ENCODE data around the gene ERN1.

DNA sequence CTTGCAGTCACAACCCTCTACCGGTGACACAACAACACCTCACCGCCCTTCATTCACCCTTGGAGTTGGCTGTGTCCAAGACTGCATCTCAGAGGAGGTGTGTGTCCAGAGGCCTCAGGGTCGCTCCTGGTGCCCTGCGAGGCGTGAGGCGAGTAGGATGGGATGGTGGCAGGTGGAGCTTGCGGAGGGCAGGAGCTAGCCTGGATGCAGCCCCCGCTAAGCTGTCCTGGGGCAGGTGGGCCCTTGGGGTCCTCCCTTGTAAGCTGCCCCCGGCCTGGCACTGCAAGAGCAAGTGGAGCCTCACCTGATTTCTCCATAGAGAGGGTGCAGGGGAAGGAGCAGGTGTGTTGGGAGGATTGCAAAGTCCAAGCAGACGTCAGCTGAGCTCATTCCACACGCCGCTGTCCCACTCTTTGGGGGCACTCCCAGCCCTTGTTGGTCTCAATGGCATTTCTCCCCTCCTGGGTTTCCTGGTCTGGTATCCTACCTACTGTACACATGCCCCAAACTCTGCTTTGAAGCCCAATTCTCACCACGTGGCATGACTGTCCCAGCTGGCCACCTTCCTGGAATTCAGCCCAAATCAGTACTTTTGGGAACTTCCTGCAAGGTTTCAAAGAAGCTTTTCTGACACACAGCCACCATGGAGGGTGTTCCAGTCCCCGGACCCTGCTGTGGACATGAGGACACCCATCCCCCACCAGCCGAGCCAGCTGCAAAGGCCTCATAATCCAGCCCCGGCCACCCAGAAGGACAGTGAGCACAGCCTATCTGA is 91.4 kb downstream of the ERN1 start:
- TF ChIP-seq, protein P1, sequence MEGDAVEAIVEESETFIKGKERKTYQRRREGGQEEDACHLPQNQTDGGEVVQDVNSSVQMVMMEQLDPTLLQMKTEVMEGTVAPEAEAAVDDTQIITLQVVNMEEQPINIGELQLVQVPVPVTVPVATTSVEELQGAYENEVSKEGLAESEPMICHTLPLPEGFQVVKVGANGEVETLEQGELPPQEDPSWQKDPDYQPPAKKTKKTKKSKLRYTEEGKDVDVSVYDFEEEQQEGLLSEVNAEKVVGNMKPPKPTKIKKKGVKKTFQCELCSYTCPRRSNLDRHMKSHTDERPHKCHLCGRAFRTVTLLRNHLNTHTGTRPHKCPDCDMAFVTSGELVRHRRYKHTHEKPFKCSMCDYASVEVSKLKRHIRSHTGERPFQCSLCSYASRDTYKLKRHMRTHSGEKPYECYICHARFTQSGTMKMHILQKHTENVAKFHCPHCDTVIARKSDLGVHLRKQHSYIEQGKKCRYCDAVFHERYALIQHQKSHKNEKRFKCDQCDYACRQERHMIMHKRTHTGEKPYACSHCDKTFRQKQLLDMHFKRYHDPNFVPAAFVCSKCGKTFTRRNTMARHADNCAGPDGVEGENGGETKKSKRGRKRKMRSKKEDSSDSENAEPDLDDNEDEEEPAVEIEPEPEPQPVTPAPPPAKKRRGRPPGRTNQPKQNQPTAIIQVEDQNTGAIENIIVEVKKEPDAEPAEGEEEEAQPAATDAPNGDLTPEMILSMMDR (IDR thresholded peaks at IDR 0.05; ENCODE audit: low read length), result no peak
- TF ChIP-seq EZH2 (optimal IDR thresholded peaks at IDR 0.05; ENCODE audit: low read depth, low read length) (no peak), EZH2phosphoT487 (IDR thresholded peaks at IDR 0.05; ENCODE audit: low read length) (no peak)
